ENCODE data around the gene RNF207. TPM values are rescaled to one million over a fixed set of nuclear protein-coding genes. Genes with fewer than 3 reads are reported as not detected.

RNF207 gene
- polyA plus RNA-seq, 1 donor from 2014 or later, result 3.5 TPM

DNA sequence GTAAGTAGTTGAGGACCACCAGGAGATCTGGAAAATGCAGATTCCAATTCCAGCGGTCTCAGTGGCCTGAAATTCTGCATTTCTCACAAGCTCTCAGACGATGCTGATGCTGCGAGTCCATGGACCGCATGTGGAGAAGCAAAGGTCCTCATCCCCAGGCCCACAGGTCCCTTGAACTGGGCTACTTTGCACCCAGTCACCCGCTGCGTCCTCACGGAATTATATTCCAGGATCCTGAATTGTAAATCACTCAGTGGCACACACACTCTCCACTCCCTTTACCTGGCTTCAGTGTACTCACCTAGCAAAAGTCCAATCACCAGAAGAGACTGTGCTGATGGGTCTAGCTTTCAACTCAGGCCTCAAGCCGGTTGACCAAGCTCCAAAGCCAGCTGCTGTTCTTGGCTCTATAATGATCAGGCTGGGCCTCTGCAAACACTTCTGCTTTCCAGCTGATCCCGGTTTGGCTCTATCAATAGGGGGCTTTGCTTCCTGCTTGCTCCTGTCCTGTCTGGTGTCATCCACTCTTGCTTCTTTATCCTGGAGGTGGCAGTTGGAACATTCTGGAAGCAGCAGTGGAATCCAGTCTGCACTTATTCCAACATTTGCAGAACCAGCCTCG is 5.6 kb upstream of the RNF207 start:
- Histone ChIP-seq H3K9me3 (ENCODE audit: low read length) (no peaks in the 10 kb centered on the region), H2AFZ (ENCODE audit: low read depth, low read length) (peak overlapping the region; percentile 67), H3K36me3 (ENCODE audit: insufficient read depth, low read length) (no peaks in the 10 kb centered on the region), H3F3A (ENCODE audit: insufficient read depth, low read length, poor library complexity, severe bottlenecking) (no peaks in the 10 kb centered on the region), H3K9me2 (ENCODE audit: insufficient read depth, low read length) (no peaks in the 10 kb centered on the region), H3K9ac (ENCODE audit: low read length) (peak overlapping the region; percentile 44), H3K4me3 (ENCODE audit: low read length) (peak overlapping the region; percentile 94), H4K20me1 (ENCODE audit: insufficient read depth) (no peaks in the 10 kb centered on the region), H3K27ac (ENCODE audit: low read length) (peak overlapping the region; percentile 62), H3K79me2 (replicated peaks; ENCODE audit: insufficient read depth, low read length) (peaks cover 21% of the 10 kb centered on the region), H3K4me2 (ENCODE audit: low read length) (peak overlapping the region; percentile 36), H3K27me3 (ENCODE audit: insufficient read depth, low read depth, low read length) (peaks cover 7% of the 10 kb centered on the region)
- TF ChIP-seq EP300 (conservative IDR thresholded peaks at IDR 0.05; ENCODE audit: poor library complexity, severe bottlenecking), result no peak
- TF ChIP-seq POLR2AphosphoS5 (IDR thresholded peaks at IDR 0.05), result no peak
- TF ChIP-seq, protein P1, sequence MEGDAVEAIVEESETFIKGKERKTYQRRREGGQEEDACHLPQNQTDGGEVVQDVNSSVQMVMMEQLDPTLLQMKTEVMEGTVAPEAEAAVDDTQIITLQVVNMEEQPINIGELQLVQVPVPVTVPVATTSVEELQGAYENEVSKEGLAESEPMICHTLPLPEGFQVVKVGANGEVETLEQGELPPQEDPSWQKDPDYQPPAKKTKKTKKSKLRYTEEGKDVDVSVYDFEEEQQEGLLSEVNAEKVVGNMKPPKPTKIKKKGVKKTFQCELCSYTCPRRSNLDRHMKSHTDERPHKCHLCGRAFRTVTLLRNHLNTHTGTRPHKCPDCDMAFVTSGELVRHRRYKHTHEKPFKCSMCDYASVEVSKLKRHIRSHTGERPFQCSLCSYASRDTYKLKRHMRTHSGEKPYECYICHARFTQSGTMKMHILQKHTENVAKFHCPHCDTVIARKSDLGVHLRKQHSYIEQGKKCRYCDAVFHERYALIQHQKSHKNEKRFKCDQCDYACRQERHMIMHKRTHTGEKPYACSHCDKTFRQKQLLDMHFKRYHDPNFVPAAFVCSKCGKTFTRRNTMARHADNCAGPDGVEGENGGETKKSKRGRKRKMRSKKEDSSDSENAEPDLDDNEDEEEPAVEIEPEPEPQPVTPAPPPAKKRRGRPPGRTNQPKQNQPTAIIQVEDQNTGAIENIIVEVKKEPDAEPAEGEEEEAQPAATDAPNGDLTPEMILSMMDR (IDR thresholded peaks at IDR 0.05; ENCODE audit: poor library complexity, severe bottlenecking), result no peak
- TF ChIP-seq RAD21 (conservative IDR thresholded peaks at IDR 0.05), result no peak
- TF ChIP-seq TAF1 (IDR thresholded peaks at IDR 0.05; ENCODE audit: low read depth), result no peak
- TF ChIP-seq MXI1 (conservative IDR thresholded peaks at IDR 0.05; ENCODE audit: poor library complexity, severe bottlenecking), result no peak
- TF ChIP-seq SMC3 (conservative IDR thresholded peaks at IDR 0.05; ENCODE audit: poor library complexity), result no peak
- TF ChIP-seq EZH2 (IDR thresholded peaks at IDR 0.05; ENCODE audit: borderline replicate concordance, insufficient read depth, low read length, poor library complexity, severe bottlenecking), result no peak
- TF ChIP-seq, protein P2, sequence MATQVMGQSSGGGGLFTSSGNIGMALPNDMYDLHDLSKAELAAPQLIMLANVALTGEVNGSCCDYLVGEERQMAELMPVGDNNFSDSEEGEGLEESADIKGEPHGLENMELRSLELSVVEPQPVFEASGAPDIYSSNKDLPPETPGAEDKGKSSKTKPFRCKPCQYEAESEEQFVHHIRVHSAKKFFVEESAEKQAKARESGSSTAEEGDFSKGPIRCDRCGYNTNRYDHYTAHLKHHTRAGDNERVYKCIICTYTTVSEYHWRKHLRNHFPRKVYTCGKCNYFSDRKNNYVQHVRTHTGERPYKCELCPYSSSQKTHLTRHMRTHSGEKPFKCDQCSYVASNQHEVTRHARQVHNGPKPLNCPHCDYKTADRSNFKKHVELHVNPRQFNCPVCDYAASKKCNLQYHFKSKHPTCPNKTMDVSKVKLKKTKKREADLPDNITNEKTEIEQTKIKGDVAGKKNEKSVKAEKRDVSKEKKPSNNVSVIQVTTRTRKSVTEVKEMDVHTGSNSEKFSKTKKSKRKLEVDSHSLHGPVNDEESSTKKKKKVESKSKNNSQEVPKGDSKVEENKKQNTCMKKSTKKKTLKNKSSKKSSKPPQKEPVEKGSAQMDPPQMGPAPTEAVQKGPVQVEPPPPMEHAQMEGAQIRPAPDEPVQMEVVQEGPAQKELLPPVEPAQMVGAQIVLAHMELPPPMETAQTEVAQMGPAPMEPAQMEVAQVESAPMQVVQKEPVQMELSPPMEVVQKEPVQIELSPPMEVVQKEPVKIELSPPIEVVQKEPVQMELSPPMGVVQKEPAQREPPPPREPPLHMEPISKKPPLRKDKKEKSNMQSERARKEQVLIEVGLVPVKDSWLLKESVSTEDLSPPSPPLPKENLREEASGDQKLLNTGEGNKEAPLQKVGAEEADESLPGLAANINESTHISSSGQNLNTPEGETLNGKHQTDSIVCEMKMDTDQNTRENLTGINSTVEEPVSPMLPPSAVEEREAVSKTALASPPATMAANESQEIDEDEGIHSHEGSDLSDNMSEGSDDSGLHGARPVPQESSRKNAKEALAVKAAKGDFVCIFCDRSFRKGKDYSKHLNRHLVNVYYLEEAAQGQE (IDR thresholded peaks at IDR 0.05; ENCODE audit: borderline replicate concordance), result no peak

DNA sequence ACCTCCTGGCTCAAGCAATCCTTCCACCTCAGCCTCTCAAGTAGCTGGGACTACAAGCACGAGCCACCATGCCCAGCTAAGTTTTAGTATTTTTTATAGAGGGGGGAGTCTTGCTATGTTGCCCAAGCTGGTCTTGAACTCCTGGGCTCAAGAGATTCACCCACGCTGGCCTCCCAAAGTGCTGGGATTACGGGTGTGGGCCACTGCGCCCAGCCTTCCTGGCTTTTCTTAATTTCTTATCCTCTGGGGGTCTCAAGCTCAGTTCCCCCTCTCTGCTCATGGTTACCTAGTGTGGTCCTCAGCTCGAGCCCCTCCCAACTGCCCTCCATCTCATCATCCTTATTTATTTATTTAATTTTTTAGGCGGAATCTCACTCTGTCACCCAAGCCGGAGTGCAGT is 3.7 kb upstream of the RNF207 start:
- no peaks in the 10 kb centered on the region for H3K36me3 ChIP-seq (ENCODE audit: insufficient read depth, low read length)
- H2AFZ ChIP-seq (ENCODE audit: low read depth, low read length), result no peak overlapping the region
- peaks cover 26% of the 10 kb centered on the region for H3K27me3 ChIP-seq (ENCODE audit: insufficient read depth, low read depth, low read length)
- H4K20me1 ChIP-seq (ENCODE audit: insufficient read depth), result no peaks in the 10 kb centered on the region
- peaks cover 21% of the 10 kb centered on the region for H3K79me2 ChIP-seq (replicated peaks; ENCODE audit: insufficient read depth, low read length)
- no peak overlapping the region for H3K9ac ChIP-seq (ENCODE audit: low read length)
- no peaks in the 10 kb centered on the region for H3F3A ChIP-seq (ENCODE audit: insufficient read depth, low read length, poor library complexity, severe bottlenecking)
- no peak overlapping the region for H3K4me3 ChIP-seq (ENCODE audit: low read length)
- TF ChIP-seq EP300 (conservative IDR thresholded peaks at IDR 0.05; ENCODE audit: poor library complexity, severe bottlenecking) (no peak), POLR2AphosphoS5 (IDR thresholded peaks at IDR 0.05) (no peak), MXI1 (conservative IDR thresholded peaks at IDR 0.05; ENCODE audit: poor library complexity, severe bottlenecking) (no peak), TAF1 (IDR thresholded peaks at IDR 0.05; ENCODE audit: low read depth) (no peak), SMC3 (conservative IDR thresholded peaks at IDR 0.05; ENCODE audit: poor library complexity) (no peak), RAD21 (conservative IDR thresholded peaks at IDR 0.05) (no peak), EZH2 (IDR thresholded peaks at IDR 0.05; ENCODE audit: borderline replicate concordance, insufficient read depth, low read length, poor library complexity, severe bottlenecking) (no peak)
- TF ChIP-seq, protein P1 (IDR thresholded peaks at IDR 0.05; ENCODE audit: poor library complexity, severe bottlenecking), result no peak
- TF ChIP-seq, protein P2 (IDR thresholded peaks at IDR 0.05; ENCODE audit: borderline replicate concordance), result no peak
- no peaks in the 10 kb centered on the region for H3K9me2 ChIP-seq (ENCODE audit: insufficient read depth, low read length)
- H3K4me2 ChIP-seq (ENCODE audit: low read length), result no peak overlapping the region
- no peaks in the 10 kb centered on the region for H3K9me3 ChIP-seq (ENCODE audit: low read length)
- H3K27ac ChIP-seq (ENCODE audit: low read length), result no peak overlapping the region
